Stimulated activated CD4-positive, alpha-beta T cell treated with anti-CD3 and anti-CD28 coated beads, Interleukin-15, amount 100 ng/mL, for 48 hours (primary cell): ENCODE measurements around the gene AKAP14.
A peak's percentile ranks its signal among the peaks of the same experiment; 100 is the strongest.
"Not testable (repeated sequence)": the region's sequence is repeated elsewhere in the genome, so short reads cannot be mapped to it uniquely, and the experiment has no call there.

Source experiments
- DNase-seq, 2 donors: peaks; one replicate each; pipeline ENCODE4 v3.0.0-alpha.2; 2020; ENCODE audit warnings: low read depth in 2 of 2

AKAP14 gene

GRCh38 chrX:119895843-119896326 is at the start of gene AKAP14:
TSS of gene AKAP14 (plus strand) at chrX:119895893. CDS start at chrX:119903224, 7,331 bp downstream.
- DNase-seq: no peak

DNA sequence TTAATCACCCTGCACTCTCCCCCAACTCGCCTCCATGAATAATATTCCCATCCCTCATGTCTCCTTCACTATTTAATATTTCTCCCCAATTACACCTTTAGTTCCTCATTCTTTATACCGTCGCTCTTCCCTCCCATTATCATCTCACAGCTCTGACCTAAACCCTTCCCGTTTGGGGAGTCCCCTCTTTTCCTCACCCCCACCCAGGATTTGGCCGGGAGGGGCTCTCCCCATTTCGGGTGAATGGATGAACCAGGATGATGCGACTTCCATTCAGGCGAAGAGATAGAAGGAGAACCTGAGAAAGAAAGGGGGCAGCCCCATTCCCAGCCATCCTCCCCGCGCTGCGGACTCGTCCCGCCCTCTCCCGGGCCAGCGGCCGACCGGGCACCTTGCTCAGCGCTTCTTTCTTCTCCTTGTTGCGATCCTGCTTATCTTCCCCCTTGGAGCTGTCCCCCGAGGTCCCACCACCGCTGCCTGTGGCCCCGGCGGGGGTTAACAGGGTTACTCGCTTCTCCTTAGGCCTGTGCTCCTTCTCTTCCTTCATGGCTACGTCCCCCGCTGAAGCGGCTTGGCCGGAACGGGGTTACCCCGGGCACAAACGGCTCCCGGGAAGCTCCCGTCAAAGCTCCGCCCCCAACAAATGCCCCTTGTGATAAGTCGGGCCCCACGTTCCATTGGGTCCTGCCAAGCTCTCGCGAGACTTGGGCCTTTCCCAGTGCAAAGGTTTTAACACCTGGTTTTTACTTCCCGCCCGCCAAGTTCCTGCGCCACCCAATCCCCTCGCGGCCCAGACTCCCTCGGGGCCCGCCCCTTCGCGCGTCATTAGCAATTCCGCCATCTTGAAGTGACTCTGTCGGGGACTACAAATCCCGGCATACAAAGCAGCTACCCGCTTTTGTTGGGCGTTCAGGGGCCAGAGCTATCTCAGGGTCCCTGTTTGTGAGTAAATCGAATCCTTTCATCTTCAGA is 43.0 kb upstream of the AKAP14 start, which contains the start of gene UPF3B:
Gene UPF3B, minus strand, starts transcription at position 582 of the 972 bp plus-strand sequence. Its CDS starts 35 bp downstream, at position 547.
- DNase-seq: peak; percentile 89 to 92

DNA sequence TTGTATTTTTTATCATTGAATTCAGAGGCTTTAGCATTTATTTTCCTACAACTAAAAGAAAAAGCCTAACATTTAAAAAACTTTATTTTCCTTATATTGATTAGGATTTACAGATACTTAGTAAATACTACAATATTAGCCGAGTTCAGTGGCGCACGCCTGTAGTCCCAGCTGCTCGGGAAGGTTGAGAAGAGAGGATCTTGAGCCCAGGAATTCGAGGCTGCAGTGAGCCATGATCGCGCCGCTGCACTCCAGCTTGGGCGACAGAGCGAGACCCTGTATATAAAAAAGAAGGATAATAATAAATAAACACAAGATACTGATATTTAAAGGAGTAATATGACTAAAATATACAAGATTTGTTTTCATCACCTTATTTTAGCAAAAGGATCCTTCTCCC is 42.2 kb upstream of the AKAP14 start:
- no peak for DNase-seq

- no peak for DNase-seq
Measured at GRCh38 chrX:119870626-119871131, 25.0 kb upstream of the AKAP14 start.

DNA sequence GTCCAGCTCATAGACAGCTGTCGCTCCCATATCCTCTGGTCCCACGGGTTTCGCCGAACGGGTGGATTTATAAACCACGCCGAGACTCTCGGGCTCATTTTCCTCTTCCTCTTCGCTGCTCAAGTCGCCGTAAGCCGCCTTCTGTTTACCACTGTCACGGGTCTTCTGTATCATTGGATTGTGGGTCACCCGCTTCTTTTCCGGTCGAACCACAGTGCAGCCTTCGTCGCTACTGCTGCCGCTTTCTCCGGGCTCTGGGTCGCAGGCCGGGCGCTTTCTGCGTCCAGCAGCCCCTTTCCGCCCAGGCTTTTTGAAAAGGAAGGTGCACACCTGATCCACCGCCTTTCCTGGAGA is 24.5 kb upstream of the AKAP14 start:
- no peak for DNase-seq

DNA sequence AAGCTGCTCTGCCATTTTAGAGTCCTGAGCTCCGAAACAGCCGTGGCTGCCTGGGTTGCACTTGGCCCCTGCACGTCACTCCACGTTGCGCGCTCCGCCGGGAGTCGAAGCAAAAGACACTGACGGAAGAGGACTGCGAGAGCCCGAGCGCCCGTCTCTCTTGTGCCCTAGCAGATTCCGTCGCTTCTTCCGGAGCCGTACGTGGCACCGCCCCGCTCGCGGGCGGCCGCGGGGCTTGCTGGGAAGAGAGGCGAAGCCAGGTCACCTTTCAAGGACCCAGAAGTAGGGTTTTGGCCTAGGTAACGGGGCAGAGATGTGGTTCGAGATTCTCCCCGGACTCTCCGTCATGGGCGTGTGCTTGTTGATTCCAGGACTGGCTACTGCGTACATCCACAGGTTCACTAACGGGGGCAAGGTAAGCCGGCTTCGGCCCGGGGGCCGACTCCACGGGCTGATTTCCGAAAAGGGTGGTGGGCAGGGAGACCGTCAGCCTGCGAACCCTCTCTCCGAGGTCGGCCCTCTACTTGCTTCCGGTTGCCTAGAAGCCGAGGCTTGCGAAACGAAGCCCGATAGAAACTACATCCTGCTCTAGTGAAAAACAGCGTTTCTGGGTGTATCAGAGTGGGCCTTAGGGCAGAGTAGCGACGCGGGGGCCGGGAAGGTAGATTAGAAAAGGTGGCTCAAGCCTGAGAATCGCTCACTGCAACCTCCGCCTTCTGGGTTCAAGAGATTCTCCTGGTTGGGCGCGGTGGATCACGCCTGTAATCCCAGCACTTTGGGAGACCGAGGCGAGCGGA is 23.9 kb upstream of the AKAP14 start, which contains the start of the genes NDUFA1 and RNF113A:
Gene NDUFA1, plus strand, starts transcription at position 234 of the 797 bp plus-strand sequence. Its CDS starts 80 bp downstream, at position 314.
Gene RNF113A, minus strand, starts transcription at position 135 of the 797 bp plus-strand sequence. Its CDS starts 120 bp downstream, at position 15.
- peak; percentile 75 for DNase-seq

DNA sequence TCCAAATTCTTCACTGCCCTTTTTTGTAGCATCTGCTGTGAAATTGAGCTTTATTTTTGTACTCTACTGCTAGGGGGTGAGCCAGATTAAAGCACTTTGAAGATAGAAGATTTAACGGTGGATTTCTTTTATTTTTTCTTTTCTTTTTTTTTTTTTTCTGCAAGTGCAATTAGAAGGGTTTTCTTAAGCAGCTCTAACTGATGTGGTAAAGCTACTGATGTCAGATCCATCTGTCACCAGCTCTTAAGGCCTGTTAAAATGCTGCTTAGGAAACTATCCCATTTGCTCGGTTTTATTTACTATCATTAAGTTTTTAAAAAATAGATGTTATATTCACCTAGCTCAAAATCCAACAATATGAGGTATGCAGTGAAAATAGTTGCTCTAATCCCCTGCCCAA is 17.0 kb upstream of the AKAP14 start:
- DNase-seq: no peak

GRCh38 chrX:119880076-119880475 is 15.6 kb upstream of the AKAP14 start:
- DNase-seq: no peak

- DNase-seq: no peak
Measured at GRCh38 chrX:119880552-119881437, 14.9 kb upstream of the AKAP14 start.

- no peak for DNase-seq
Measured at GRCh38 chrX:119885554-119886428, 9.9 kb upstream of the AKAP14 start.

DNA sequence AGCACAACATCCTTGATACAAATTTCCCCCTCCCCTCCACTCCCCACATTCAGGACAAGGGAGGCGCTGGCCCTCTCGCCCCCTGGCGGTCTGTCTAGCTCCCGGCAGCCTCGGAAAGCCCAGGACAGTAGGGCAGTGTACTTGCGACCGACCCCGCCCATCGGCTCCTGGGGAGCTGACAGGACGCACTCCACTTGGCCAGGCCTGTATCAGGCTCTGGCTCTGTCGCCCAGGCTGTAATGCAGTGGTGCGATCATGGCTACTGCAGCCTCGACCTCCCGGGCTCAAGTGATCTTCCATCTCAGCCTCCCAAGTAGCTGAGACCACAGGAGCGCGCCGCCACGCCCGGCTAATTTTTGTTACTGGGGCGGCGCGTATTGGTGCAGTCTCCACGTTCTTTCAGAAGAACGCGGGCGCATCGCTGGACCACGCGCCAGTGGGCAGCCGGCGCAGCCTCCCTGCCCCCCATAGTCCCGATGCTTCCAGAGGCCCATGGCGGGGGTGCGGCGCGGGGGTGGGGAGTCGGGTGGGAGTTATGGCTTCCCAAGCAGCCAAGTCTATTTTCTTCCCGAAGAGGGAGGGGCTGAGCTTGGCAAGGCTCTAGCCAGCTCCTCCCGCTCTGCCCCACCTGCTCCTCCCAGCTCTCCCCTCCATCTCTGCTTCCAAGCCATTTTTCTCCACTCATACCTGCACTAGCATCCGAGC is 7.8 kb upstream of the AKAP14 start:
- DNase-seq: peak in 1 of 2 donors; percentile 49

GRCh38 chrX:119890626-119891025 is 5.1 kb upstream of the AKAP14 start:
- DNase-seq: not testable (repeated sequence)

GRCh38 chrX:119891961-119892692 is 3.6 kb upstream of the AKAP14 start:
- not testable (repeated sequence) for DNase-seq

GRCh38 chrX:119899125-119899524 is 3.4 kb downstream of the AKAP14 start:
- DNase-seq: no peak

DNA sequence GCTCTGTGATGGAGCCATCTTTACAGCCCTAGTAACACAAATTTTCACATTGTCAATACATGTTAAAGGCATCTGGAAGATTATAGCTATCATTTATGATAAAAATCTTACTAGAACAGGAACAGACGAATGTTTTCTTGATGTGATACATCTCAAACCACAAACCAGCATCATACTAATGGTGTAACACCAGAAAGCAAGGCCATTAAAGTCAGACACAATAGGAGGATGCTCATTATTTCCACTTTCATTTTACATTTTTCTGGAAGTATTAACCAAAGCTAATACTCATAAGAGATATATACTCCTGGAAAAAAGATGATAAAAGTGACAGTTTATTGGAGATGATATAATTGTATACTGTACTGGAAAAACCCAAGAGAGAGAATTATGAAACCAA is 5.3 kb downstream of the AKAP14 start:
- no peak for DNase-seq

GRCh38 chrX:119916310-119916709 is 20.6 kb downstream of the AKAP14 start:
- DNase-seq: no peak

GRCh38 chrX:119917877-119918276 is 22.2 kb downstream of the AKAP14 start:
- no peak for DNase-seq

GRCh38 chrX:119919835-119920585 is 24.3 kb downstream of the AKAP14 start:
- DNase-seq: no peak
